ENCODE data around the gene NRXN3. TPM values are rescaled to one million over a fixed set of nuclear protein-coding genes. Genes with fewer than 3 reads are reported as not detected.

Gene NRXN3
- total RNA-seq, 1 donor from 2014 or later: 18.0 TPM

DNA sequence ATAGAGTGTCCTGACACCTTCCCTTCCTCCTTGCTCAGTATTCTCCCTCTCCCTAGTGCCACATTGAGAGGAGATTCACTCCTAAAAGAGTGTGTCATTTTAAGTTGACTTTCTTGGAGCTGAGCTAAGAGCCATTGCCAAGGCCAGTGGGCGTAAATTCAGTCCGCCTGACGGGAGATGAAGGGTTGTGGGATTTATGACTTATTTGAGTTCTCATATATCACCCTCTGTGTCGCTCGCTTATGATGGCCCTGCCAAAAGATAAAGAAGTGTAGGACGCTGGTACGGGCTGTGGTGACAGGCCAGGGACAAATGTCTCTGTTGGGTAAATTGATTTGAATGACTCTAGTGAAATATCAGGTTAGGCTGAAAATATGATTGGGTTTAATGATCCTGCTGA lies 867.4 kb downstream of the NRXN3 start:
- DNase-seq (ENCODE audit: low read depth) (no peak), FAIRE-seq (no peak)
- TF ChIP-seq EZH2 (IDR thresholded peaks at IDR 0.05; ENCODE audit: insufficient read depth, low read length): no peak
- TF ChIP-seq, protein P1, sequence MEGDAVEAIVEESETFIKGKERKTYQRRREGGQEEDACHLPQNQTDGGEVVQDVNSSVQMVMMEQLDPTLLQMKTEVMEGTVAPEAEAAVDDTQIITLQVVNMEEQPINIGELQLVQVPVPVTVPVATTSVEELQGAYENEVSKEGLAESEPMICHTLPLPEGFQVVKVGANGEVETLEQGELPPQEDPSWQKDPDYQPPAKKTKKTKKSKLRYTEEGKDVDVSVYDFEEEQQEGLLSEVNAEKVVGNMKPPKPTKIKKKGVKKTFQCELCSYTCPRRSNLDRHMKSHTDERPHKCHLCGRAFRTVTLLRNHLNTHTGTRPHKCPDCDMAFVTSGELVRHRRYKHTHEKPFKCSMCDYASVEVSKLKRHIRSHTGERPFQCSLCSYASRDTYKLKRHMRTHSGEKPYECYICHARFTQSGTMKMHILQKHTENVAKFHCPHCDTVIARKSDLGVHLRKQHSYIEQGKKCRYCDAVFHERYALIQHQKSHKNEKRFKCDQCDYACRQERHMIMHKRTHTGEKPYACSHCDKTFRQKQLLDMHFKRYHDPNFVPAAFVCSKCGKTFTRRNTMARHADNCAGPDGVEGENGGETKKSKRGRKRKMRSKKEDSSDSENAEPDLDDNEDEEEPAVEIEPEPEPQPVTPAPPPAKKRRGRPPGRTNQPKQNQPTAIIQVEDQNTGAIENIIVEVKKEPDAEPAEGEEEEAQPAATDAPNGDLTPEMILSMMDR (IDR thresholded peaks at IDR 0.05; ENCODE audit: insufficient read depth, low read depth, low read length): no peak
- Histone ChIP-seq H3K9me3 (ENCODE audit: insufficient read depth, low read depth, low read length) (no peaks in the 10 kb centered on the region), H2AFZ (ENCODE audit: low read depth, low read length) (no peak overlapping the region), H3K27me3 (ENCODE audit: insufficient read depth, low read length) (no peaks in the 10 kb centered on the region), H3K4me3 (ENCODE audit: insufficient read depth, low read depth, low read length) (no peak overlapping the region), H3K9ac (ENCODE audit: low read length) (no peak overlapping the region), H4K20me1 (ENCODE audit: insufficient read depth, low read length) (no peaks in the 10 kb centered on the region), H3K4me2 (ENCODE audit: low read length) (no peak overlapping the region), H3K4me1 (ENCODE audit: insufficient read depth, low read length) (no peaks in the 10 kb centered on the region), H3K27ac (ENCODE audit: low read depth, low read length) (no peak overlapping the region), H3K36me3 (ENCODE audit: insufficient read depth, low read length) (no peaks in the 10 kb centered on the region), H3K79me2 (ENCODE audit: insufficient read depth, low read length) (no peaks in the 10 kb centered on the region)
- H3K27me3 Mint-ChIP-seq (ENCODE audit: low read depth, unreplicated experiment): peaks cover 2% of the 10 kb centered on the region
- H3K27ac Mint-ChIP-seq (ENCODE audit: unreplicated experiment): no peak overlapping the region
- H3K4me1 Mint-ChIP-seq (ENCODE audit: low read depth, unreplicated experiment): no peaks in the 10 kb centered on the region
- H3K36me3 Mint-ChIP-seq (ENCODE audit: low read depth, unreplicated experiment): peaks cover 2% of the 10 kb centered on the region
- H3K9me3 Mint-ChIP-seq (ENCODE audit: unreplicated experiment): peaks cover 10% of the 10 kb centered on the region
- H3K4me3 Mint-ChIP-seq (ENCODE audit: unreplicated experiment): no peak overlapping the region

- TF ChIP-seq, protein P1 (IDR thresholded peaks at IDR 0.05; ENCODE audit: insufficient read depth, low read depth, low read length): no peak
- TF ChIP-seq EZH2 (IDR thresholded peaks at IDR 0.05; ENCODE audit: insufficient read depth, low read length): no peak
- H3K27ac ChIP-seq (ENCODE audit: low read depth, low read length): no peak overlapping the region
- H3K27me3 ChIP-seq (ENCODE audit: insufficient read depth, low read length): no peaks in the 10 kb centered on the region
- H2AFZ ChIP-seq (ENCODE audit: low read depth, low read length): no peak overlapping the region
- peaks cover 8% of the 10 kb centered on the region for H3K4me1 ChIP-seq (ENCODE audit: insufficient read depth, low read length)
- no peak overlapping the region for H3K9ac ChIP-seq (ENCODE audit: low read length)
- FAIRE-seq: no peak
- Mint-ChIP-seq H3K4me3 (ENCODE audit: unreplicated experiment) (no peak overlapping the region), H3K27ac (ENCODE audit: unreplicated experiment) (no peak overlapping the region), H3K36me3 (ENCODE audit: low read depth, unreplicated experiment) (peaks cover 2% of the 10 kb centered on the region), H3K4me1 (ENCODE audit: low read depth, unreplicated experiment) (peaks cover 3% of the 10 kb centered on the region), H3K27me3 (ENCODE audit: low read depth, unreplicated experiment) (no peaks in the 10 kb centered on the region), H3K9me3 (ENCODE audit: unreplicated experiment) (peaks cover 10% of the 10 kb centered on the region)
- H3K9me3 ChIP-seq (ENCODE audit: insufficient read depth, low read depth, low read length): no peaks in the 10 kb centered on the region
- H3K79me2 ChIP-seq (ENCODE audit: insufficient read depth, low read length): no peaks in the 10 kb centered on the region
- H3K4me2 ChIP-seq (ENCODE audit: low read length): no peak overlapping the region
- H3K4me3 ChIP-seq (ENCODE audit: insufficient read depth, low read depth, low read length): no peak overlapping the region
- H3K36me3 ChIP-seq (ENCODE audit: insufficient read depth, low read length): no peaks in the 10 kb centered on the region
- DNase-seq (ENCODE audit: low read depth): no peak
- H4K20me1 ChIP-seq (ENCODE audit: insufficient read depth, low read length): no peaks in the 10 kb centered on the region
Observed at GRCh38 chr14:79040790-79041189, 870.6 kb downstream of the NRXN3 start.

GRCh38 chr14:79043194-79043889 lies 873.2 kb downstream of the NRXN3 start:
- no peaks in the 10 kb centered on the region for H3K27me3 ChIP-seq (ENCODE audit: insufficient read depth, low read length)
- Mint-ChIP-seq H3K4me3 (ENCODE audit: unreplicated experiment) (no peak overlapping the region), H3K27me3 (ENCODE audit: low read depth, unreplicated experiment) (no peaks in the 10 kb centered on the region), H3K4me1 (ENCODE audit: low read depth, unreplicated experiment) (peaks cover 3% of the 10 kb centered on the region), H3K9me3 (ENCODE audit: unreplicated experiment) (peaks cover 10% of the 10 kb centered on the region), H3K36me3 (ENCODE audit: low read depth, unreplicated experiment) (peaks cover 2% of the 10 kb centered on the region), H3K27ac (ENCODE audit: unreplicated experiment) (no peak overlapping the region)
- H3K36me3 ChIP-seq (ENCODE audit: insufficient read depth, low read length): no peaks in the 10 kb centered on the region
- H3K4me3 ChIP-seq (ENCODE audit: insufficient read depth, low read depth, low read length): no peak overlapping the region
- TF ChIP-seq EZH2 (IDR thresholded peaks at IDR 0.05; ENCODE audit: insufficient read depth, low read length): no peak
- no peak for FAIRE-seq
- no peak overlapping the region for H3K9ac ChIP-seq (ENCODE audit: low read length)
- H4K20me1 ChIP-seq (ENCODE audit: insufficient read depth, low read length): no peaks in the 10 kb centered on the region
- no peak overlapping the region for H2AFZ ChIP-seq (ENCODE audit: low read depth, low read length)
- H3K9me3 ChIP-seq (ENCODE audit: insufficient read depth, low read depth, low read length): no peaks in the 10 kb centered on the region
- no peaks in the 10 kb centered on the region for H3K79me2 ChIP-seq (ENCODE audit: insufficient read depth, low read length)
- DNase-seq (ENCODE audit: low read depth): no peak
- peaks cover 8% of the 10 kb centered on the region for H3K4me1 ChIP-seq (ENCODE audit: insufficient read depth, low read length)
- no peak overlapping the region for H3K4me2 ChIP-seq (ENCODE audit: low read length)
- no peak overlapping the region for H3K27ac ChIP-seq (ENCODE audit: low read depth, low read length)

Measured in astrocyte (in vitro differentiated cells and primary cell).